Prostate gland (tissue), 2 donors: Measurements from ENCODE around the gene EIF1. TPM values are rescaled to one million over a fixed set of nuclear protein-coding genes. Genes with fewer than 3 reads are reported as not detected.

Experiments used
- DNase-seq: peaks from one replicate; pipeline ENCODE4 v3.0.0-alpha.2; 2019; ENCODE audit warnings: low spot score
- H3K27ac ChIP-seq, 2 donors: fragments of 200-600 bp; sonication (generic); 2 replicates each; pipeline ENCODE4 v1.5.1; 2017 to 2019
- H3K27me3 ChIP-seq: fragments of 200-600 bp; sonication (generic); replicated peaks from 2 replicates; pipeline ENCODE4 v1.5.1; 2019; ENCODE audit not compliant: insufficient read depth
- H3K36me3 ChIP-seq, 2 donors: fragments of 200-600 bp; sonication (generic); 1 replicate in 1 of 2; 2 replicates in 1 of 2; pipeline versions ENCODE4 v1.5.1 to v1.8.1; 2017 to 2019
- H3K4me1 ChIP-seq: fragments of 200-600 bp; sonication (generic); replicated peaks from 2 replicates; pipeline ENCODE4 v1.5.1; 2019
- H3K4me3 ChIP-seq, 2 donors: fragments of 200-600 bp; sonication (generic); 2 replicates each; pipeline ENCODE4 v1.5.1; 2017 to 2019
- H3K9me3 ChIP-seq: fragments of 200-600 bp; sonication (generic); 2 replicates; pipeline ENCODE4 v1.5.1; 2017
- CTCF ChIP-seq, 4 experiments: fragments of 200-600 bp in 2 of 4; fragments of 450-650 bp in 2 of 4; sonication (generic) in 2 of 4; IDR thresholded peaks; 1 replicate in 3 of 4; 2 replicates in 1 of 4; pipeline ENCODE4 v1.5.1; 2016 to 2019; ENCODE audit warnings: antibody characterized with exemption in 4 of 4, mild to moderate bottlenecking in 2 of 4, moderate library complexity in 2 of 4
- POLR2A ChIP-seq: fragments of 450-650 bp; IDR thresholded peaks from one replicate; pipeline ENCODE4 v1.6.1; 2016; ENCODE audit warnings: antibody characterized with exemption, mild to moderate bottlenecking
- POLR2AphosphoS5 ChIP-seq: sonication (generic); formaldehyde crosslinking; IDR thresholded peaks from one replicate; pipeline ENCODE4 v1.6.1; 2017; ENCODE audit warnings: antibody characterized with exemption
- WGBS: methylation state at CpG from one replicate; pipeline ENCODE4 v1.1.5; 2018; 5-methylcytosine and 5-hydroxymethylcytosine counted together
- intact Hi-C: fragments of 100-400 bp; cut with DNase I; formaldehyde crosslinking; loops from one replicate; pipeline ENCODE4 v1.14.2; 2022
- total RNA-seq, 2 donors: library from RNA; depleted of rRNA; stranded (reverse); fragments of >200 nt; gene quantifications; one replicate each; pipeline ENCODE4 v1.1.0, GENCODE V29; 2016

The EIF1 gene
- total RNA-seq, 2 donors from 2014 or later = 136 to 320 TPM

DNA sequence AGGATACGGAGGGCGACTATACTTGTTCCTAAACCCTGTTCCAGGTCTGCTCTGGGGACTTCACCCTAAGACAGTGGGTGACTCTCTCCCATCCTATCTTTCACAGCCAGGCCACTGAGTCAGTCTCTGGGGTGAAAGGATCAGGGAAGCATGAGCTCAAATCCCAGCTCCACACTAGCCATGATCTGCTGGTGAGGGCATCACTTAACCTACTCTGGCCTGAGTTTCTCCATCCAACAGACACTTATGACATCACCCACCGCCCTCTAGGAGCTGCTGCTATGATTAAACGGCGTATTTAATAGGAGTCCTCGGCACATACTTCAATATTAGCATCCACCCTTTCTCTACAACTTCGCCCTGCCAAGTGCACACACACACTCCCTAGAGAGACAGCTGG lies 33.5 kb downstream of the EIF1 start:
- WGBS = 88% methylated on average over 7 of the region's 7 CpGs
- Histone ChIP-seq H3K36me3 (no peaks in the 10 kb centered on the region), H3K9me3 (no peaks in the 10 kb centered on the region), H3K27ac (no peak overlapping the region), H3K4me1 (peaks cover 6% of the 10 kb centered on the region), H3K4me3 (no peak overlapping the region), H3K27me3 (no peaks in the 10 kb centered on the region)
- no peak for DNase-seq
- TF ChIP-seq CTCF (IDR thresholded peaks at IDR 0.05) = no peak
- no peak for TF ChIP-seq POLR2AphosphoS5
- no peak for TF ChIP-seq POLR2A
- intact Hi-C loops = no loop called here

DNA sequence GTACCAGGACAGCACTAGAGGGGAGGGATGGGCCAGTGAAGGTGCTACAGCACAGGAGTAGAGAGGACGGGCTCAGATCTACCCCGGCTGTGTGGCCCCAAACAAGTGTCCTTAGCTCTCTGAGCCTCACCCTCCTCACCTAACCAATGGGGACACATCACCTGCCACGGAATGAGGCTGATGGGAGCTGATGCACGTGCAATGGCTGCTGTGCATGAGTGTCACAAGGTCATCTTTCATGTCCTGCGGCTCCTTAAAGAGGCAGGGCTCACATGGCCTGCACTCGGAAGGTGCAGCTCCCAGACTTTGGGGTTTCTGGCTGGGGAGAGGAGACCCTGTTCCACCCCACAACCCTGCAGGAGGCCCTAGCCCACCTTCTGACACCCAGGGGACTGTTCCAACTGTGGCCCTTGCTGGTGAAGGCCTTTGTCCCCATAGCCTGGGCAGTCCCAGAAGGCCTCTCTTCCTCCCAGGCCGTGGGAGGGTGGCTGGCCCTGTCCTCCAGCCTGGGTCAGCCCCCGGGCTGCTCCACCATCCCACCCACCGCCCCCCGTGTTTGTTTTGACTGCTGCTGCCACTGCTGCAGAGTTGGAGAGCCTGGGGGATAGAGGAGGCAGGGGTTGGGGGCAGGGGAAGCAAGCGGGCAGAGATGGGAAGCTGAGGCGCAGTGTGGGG lies 35.3 kb downstream of the EIF1 start:
- Histone ChIP-seq H3K4me3 (no peak overlapping the region), H3K27me3 (no peaks in the 10 kb centered on the region), H3K9me3 (no peaks in the 10 kb centered on the region), H3K27ac (no peak overlapping the region), H3K36me3 (no peaks in the 10 kb centered on the region), H3K4me1 (no peaks in the 10 kb centered on the region)
- intact Hi-C loops = no loop called here
- 74% methylated on average over 12 of the region's 12 CpGs for WGBS
- DNase-seq = no peak
- TF ChIP-seq POLR2A (no peak), CTCF (IDR thresholded peaks at IDR 0.05) (no peak), POLR2AphosphoS5 (no peak)

DNA sequence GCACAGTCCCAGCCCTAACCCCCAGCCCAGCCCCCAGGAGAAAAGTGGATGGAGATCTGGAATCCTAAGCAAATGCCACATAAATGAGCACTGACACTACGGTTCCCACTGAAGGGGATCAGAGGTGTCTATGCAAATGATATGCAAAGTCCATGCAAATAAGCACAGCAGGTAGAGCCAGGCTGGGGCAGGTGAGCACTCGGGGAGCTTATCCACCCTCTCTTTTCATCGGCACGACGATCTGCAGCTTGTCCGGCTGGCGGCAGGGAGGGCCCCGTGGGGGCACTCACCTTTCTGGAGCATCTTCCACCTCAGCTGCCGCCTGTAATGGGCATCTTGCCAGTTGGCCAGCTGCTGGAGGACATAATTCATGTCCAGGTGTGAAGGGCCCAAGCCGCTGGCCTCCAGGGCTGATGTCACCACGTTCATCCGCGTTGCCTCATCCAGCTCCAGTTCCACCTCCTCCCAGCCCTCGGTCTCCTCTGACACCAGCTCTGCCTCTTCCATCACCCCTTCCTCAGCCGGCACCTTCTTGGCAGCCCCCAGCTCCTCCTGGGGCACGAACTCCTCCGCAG lies 35.9 kb downstream of the EIF1 start:
- WGBS = 69% methylated on average over 16 of the region's 17 CpGs
- H3K9me3 ChIP-seq = no peaks in the 10 kb centered on the region
- H3K27ac ChIP-seq = no peak overlapping the region
- intact Hi-C loops = no loop called here
- no peak for DNase-seq
- H3K36me3 ChIP-seq = no peaks in the 10 kb centered on the region
- H3K4me3 ChIP-seq = no peak overlapping the region
- H3K4me1 ChIP-seq = no peaks in the 10 kb centered on the region
- H3K27me3 ChIP-seq = no peaks in the 10 kb centered on the region
- no peak for TF ChIP-seq POLR2AphosphoS5
- TF ChIP-seq CTCF (IDR thresholded peaks at IDR 0.05) = no peak
- no peak for TF ChIP-seq POLR2A

DNA sequence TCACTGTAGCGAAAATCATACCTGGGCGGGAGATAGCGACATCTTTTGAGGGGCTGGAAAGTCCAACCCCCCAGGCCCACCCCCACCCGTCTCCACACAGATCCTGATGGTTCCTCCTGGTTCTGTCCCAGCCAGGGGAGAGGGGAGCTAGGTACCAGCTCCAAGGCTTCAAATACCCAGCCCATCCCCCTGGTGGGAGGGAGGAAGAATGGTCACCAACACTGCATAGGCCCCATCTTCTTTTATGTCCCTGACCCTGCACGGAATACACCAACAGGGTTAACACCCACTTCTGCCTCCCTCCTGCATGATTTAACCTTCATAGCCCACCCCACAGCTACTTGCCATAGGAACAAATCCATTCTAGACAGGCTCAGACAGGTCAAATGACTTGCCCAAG lies 36.4 kb downstream of the EIF1 start:
- no peaks in the 10 kb centered on the region for H3K27me3 ChIP-seq
- 98% methylated on average over 5 of the region's 5 CpGs for WGBS
- H3K27ac ChIP-seq = no peak overlapping the region
- H3K9me3 ChIP-seq = no peaks in the 10 kb centered on the region
- TF ChIP-seq CTCF (IDR thresholded peaks at IDR 0.05) (no peak), POLR2AphosphoS5 (no peak), POLR2A (no peak)
- no peak overlapping the region for H3K4me3 ChIP-seq
- H3K36me3 ChIP-seq = no peaks in the 10 kb centered on the region
- intact Hi-C loops = no loop called here
- DNase-seq = no peak
- no peaks in the 10 kb centered on the region for H3K4me1 ChIP-seq

DNA sequence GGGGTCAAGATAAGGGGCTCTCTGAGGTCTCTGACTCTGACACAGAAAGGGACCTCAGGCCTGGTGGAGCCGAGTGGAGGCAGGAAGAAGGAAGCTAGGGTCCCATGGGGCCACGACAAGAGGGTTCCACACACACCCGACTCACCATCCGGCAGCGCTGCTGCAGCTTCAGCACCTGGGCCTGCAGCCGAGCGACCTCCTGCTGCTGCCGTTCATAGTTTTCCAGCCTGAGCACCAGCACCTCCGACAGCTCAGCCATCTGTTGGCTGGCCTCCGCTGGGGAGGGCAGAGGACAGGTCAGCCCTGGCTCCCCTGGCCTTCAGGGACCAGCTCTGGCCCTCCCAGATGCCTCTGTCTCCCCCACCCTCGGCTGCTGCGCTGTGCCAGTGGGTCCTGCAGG lies 39.4 kb downstream of the EIF1 start:
- WGBS = 89% methylated on average over 12 of the region's 12 CpGs

More for the DNA sequence above, 39.4 kb downstream of the EIF1 start:
- H3K27me3 ChIP-seq = no peaks in the 10 kb centered on the region
- no peak overlapping the region for H3K27ac ChIP-seq
- no peaks in the 10 kb centered on the region for H3K36me3 ChIP-seq
- H3K4me3 ChIP-seq = no peak overlapping the region
- no peak for DNase-seq
- no peaks in the 10 kb centered on the region for H3K4me1 ChIP-seq
- intact Hi-C loops = no loop called here
- H3K9me3 ChIP-seq = no peaks in the 10 kb centered on the region
- TF ChIP-seq POLR2AphosphoS5 (no peak), CTCF (IDR thresholded peaks at IDR 0.05) (no peak), POLR2A (no peak)
